Vagina (tissue), 2 donors: ENCODE measurements around the gene GNAL.

Experiments used
- CTCF ChIP-seq, 3 experiments: fragments of 450-650 bp in 2 of 3; fragments of 200-600 bp in 1 of 3; sonication (generic) in 1 of 3; IDR thresholded peaks; one replicate each; pipeline ENCODE4 v1.5.1; 2017 to 2019; ENCODE audit warnings: antibody characterized with exemption in 3 of 3, mild to moderate bottlenecking in 2 of 3, moderate library complexity in 2 of 3
- POLR2A ChIP-seq, 2 donors: fragments of 450-650 bp; IDR thresholded peaks; one replicate each; pipeline ENCODE4 v1.6.1; 2017; ENCODE audit warnings: antibody characterized with exemption in 2 of 2, mild to moderate bottlenecking in 2 of 2, moderate library complexity in 2 of 2
- POLR2AphosphoS5 ChIP-seq, 2 donors: sonication (generic); formaldehyde crosslinking; IDR thresholded peaks; one replicate each; pipeline ENCODE4 v1.9.0; 2017; ENCODE audit warnings: antibody characterized with exemption in 2 of 2, mild to moderate bottlenecking in 2 of 2, low read depth in 1 of 2; ENCODE audit not compliant: insufficient read depth in 1 of 2

GRCh38 chr18:11799066-11799465 is 110.0 kb downstream of the GNAL start:
- TF ChIP-seq POLR2AphosphoS5 (IDR thresholded peaks at IDR 0.05; ENCODE audit: insufficient read depth in 1 of 2, low read depth in 1 of 2) (no peak), CTCF (IDR thresholded peaks at IDR 0.05) (no peak), POLR2A (IDR thresholded peaks at IDR 0.05) (no peak)
